GM19455 (cell line): ENCODE results near the gene TAF1D.
"Not testable (repeated sequence)": the region's sequence is repeated elsewhere in the genome, so short reads cannot be mapped to it uniquely, and the experiment has no call there.

Experiments
- ATAC-seq: cut with Tn5 transposase; IDR thresholded peaks from one replicate; pipeline ENCODE4 v1.9.1; 2021; ENCODE audit not compliant: unreplicated experiment

The TAF1D gene, protein sequence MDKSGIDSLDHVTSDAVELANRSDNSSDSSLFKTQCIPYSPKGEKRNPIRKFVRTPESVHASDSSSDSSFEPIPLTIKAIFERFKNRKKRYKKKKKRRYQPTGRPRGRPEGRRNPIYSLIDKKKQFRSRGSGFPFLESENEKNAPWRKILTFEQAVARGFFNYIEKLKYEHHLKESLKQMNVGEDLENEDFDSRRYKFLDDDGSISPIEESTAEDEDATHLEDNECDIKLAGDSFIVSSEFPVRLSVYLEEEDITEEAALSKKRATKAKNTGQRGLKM

DNA sequence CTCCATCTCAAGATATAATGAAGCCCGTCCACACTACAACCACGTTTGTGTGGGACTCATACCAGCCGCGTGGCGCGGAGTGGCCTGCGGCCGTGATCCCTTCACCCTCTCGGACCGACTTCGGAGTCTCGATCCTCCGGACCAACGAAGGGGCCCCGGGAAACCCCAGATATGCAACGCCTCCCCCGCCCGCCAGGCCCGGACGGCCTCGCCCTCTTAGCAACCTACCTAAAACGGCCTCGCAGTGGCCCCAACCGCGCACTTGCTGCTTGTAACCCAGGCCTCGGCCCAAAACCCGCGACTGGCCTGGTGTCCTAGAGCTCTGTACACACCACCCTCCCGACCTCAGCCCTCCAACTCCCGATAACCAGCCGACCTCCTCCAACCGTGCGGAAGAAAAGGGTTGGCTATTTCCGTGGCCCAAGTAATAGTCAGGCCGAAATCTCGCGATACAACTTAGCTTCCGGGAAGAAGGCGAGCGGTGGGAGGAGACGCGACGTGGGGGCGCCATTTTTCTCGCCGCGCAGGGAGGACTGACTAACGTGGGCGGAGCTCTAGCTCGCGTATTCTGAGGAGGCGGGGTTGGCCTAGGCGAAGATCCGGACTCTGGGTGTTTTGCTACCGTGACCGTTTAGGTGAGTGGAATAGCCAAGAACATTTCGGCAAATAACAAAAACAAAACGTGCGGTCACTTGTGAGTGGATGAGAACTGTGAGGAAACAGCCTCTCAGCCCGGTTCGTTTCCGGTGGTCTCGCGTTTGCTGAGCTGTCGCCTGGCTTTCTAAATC, at the start of gene TAF1D, which contains the start of gene C11orf54:
TSS of gene TAF1D (minus strand) at position 402 of the 788 bp plus-strand sequence. CDS start 2,191 bp downstream, outside the sequence.
TSS of gene C11orf54 (plus strand) at position 579 of the 788 bp plus-strand sequence. CDS start 5,722 bp downstream, outside the sequence.
- ATAC-seq, result peak; percentile 84

DNA sequence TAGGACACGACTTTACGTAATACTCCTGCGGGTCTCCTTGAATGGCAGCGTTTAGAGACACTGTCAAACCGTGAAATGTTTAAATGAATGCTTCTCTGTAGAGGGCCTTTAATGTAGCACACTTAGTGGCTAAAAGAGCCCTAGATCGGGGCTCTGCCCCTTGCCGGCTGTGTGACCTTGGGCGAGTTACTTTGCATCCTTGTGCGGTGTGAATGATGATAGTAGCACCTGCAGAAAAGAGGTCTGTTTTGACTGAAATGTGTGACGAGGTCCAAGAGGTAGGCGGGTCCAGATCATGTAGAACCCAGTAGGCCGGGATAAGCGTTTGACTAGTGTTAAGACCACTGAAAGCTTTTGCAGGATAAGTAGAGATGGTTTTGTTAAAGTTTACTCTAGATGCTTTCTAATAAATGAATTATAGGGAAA, 43.7 kb upstream of the TAF1D start:
- peak; percentile 38 for ATAC-seq

GRCh38 chr11:93784145-93784934, 43.0 kb upstream of the TAF1D start, which contains the start of gene MED17:
TSS of gene MED17 (plus strand) at chr11:93784282. CDS start at chr11:93784514, 232 bp downstream.
- ATAC-seq, result peak; percentile 97

DNA sequence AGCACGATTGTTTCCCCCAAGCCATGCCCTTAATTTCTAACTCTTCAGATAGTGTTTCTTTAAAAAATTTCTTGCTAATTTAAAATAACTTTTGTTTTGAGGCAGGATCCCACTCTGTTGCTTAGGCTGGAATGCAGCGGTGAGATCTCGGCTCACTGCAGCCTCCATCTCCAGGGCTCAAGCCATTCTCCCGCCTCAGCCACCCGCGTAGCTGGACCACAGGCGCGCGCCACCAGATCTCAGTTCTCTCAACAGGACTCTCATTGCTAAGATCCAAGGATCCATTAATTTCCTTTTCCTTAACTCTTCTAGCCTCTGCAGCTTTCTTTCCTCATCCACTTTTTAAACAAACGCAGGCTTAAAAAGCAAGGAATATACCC, 42.5 kb upstream of the TAF1D start:
- ATAC-seq, result peak; percentile 50

- no peak for ATAC-seq
Observed at GRCh38 chr11:93783362-93783761, 42.1 kb upstream of the TAF1D start.

DNA sequence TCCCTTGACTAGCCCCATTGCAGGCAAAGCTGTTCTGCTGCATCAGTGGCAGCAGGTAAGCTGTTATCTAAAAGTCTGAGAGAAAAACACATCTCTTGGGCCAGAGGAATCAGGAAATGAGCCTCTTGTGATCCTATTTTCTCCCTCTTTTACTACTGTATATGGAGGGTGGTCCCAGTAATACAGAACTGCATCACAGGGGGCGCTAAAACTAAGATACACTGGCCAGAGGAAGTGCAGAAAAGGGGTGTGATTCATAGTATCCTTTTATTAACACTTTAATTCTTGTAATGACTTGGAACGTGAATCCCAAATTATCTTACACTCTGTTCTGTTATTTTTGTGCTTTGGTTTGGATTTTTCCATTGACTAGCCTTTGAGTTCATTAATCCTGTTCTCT, 34.0 kb upstream of the TAF1D start:
- ATAC-seq, result no peak

- not testable (repeated sequence) for ATAC-seq
Observed at GRCh38 chr11:93774560-93774959, 33.3 kb upstream of the TAF1D start.

DNA sequence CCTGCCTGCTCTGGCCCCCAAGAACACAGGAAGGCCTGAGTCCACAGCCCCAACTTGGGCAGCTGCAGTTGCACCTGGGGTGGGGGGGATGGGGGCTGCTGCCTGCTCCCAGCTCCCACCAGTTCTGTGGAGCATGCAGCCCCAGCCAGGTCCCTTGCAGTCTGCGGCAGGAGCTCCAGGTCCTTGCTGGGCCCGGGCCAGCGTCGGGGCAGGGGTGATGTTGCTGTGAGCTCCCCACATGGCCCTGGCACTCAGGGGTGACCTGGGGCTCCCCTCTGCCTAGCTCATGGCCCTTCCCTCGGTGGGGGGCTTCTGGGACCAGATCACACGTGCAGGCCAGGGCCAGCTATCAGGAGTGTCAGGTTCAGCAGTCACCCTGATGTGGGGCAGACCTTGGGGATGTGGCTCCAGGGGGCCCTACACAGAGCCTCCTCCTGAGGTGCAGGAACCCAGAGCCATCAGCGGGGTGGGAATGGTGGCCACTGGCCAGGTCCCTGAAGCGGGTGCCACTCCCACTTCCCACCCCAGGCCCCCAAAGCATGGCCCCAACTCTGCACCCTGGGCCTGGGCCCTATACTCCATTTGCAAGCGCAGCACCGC, 32.4 kb upstream of the TAF1D start:
- no peak for ATAC-seq

- no peak for ATAC-seq
Observed at GRCh38 chr11:93773045-93773477, 31.8 kb upstream of the TAF1D start.

GRCh38 chr11:93772123-93772522, 30.8 kb upstream of the TAF1D start:
- ATAC-seq, result no peak

DNA sequence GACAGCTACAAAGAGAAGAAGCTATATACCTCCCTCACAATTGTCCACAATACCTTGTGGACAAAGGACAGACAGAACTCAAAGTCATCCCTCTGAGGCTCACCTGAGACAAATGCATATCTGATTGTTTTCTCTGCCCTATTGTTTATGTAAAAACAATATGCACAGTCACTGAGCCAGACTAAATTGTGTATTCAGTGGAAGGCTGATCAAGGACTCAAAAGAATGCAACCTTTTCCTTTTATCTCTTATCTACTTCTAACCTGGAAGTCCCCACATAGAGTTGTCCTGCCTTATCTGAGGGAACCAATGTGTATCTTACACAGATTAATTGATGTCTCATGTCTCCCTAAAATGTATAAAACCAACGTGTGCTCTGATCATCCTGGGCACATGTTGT, 28.9 kb upstream of the TAF1D start:
- ATAC-seq, result no peak

DNA sequence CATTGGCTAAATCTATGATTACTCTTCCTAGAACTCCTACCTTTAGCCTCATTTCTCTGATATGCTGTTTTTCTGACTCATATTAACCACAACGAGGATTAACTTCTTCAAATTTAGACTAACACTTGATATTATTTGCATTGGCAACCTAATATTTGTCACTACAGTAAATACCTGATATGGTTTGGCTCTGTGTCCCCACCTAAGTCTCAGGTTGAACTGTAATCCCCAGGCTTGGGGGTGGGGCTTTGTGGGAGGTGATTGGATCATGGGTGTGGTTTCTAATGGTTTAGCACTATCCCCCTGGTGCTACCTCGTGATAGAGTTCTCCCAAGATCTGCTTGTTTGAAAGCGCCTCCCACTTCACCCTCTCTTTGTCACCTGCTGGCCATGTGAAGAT, 25.7 kb upstream of the TAF1D start:
- no peak for ATAC-seq

DNA sequence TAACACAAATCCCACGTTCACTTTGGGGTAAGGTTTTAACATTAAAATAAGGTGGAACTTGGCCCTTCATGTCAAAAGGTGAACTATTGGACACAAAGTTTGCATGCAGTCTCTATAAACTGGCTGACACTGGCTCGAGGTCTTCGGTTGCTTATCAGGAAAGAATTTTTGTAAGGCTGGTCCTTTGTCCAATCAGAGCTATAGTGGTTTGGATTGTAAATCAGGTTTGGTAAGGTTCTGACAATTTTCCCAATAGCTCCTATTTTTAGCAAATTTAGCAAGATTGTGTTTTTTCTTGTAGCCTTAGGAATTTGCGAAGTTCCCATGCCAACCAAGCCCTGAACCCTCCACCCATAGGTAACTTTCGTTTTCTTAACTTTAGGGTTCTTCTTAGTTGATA, 25.2 kb upstream of the TAF1D start:
- no peak for ATAC-seq

- ATAC-seq, result no peak
Observed at GRCh38 chr11:93765551-93765950, 24.3 kb upstream of the TAF1D start.

- ATAC-seq, result no peak
Observed at GRCh38 chr11:93761910-93762309, 20.6 kb upstream of the TAF1D start.

GRCh38 chr11:93759123-93759522, 17.8 kb upstream of the TAF1D start:
- not testable (repeated sequence) for ATAC-seq

DNA sequence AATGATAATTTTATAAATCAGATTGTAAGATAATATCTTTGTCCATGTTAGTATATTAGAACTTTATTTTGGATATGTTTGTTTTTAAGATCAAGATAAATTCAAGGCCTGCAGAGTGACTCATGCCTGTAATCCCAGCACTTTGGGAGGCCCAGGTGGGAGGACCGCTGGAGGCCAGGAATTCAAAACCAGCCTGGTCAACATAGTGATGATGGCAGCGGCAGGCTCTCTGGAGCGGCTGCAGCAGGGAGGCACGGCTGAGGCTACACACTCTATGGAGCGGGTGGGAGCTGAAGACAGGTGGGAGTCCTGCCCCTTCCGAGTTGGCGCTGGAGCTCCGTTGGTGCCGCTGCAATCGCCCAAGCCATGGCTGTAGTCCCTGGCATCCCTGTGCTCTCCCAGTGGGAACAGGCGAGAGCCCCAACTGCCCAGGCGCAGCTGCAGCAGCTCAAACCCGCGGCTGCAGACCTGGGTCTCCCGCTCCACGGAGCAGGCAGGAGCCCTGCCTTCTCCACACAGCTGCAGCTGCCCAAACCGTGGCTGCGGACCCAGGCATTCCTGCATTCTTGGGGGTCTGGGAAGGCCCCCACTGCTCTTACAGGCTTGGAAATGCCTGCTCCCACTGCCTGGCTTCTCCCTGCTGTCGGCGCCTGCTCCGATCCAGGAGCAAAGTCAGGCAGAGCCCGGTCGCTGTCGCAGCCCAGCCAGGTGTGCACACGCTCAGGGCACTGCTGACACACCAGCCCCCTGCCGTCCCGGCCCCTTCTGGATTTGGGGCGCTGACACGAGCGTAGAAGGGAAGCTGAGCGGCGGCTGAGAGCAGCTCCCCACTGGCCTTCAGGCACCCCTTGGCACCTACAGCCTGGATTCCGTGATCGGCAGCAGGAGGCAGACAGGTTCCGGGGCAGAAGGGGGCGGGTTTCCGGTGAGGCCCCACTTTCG, 16.9 kb upstream of the TAF1D start:
- ATAC-seq, result no peak

GRCh38 chr11:93757301-93757700, 16.0 kb upstream of the TAF1D start:
- no peak for ATAC-seq

DNA sequence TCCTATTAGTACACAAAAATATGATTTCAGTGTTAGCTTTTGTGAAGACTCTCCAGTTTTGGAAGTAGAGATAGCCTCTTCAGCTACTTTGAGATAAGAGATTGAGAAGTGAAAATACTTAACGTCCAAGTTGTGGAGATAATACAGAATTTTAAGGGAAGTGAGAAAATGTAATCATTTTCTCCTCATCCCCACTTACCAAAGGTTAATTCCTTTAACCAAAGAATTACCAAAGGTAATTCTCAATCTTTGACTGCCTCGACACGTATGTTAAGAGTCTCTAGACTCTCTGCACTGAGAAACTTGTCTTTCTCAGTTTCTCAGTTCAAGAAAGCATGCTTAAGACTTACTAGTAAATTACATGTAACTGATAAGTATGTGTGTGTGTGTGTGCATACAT, 15.5 kb upstream of the TAF1D start:
- ATAC-seq, result no peak

DNA sequence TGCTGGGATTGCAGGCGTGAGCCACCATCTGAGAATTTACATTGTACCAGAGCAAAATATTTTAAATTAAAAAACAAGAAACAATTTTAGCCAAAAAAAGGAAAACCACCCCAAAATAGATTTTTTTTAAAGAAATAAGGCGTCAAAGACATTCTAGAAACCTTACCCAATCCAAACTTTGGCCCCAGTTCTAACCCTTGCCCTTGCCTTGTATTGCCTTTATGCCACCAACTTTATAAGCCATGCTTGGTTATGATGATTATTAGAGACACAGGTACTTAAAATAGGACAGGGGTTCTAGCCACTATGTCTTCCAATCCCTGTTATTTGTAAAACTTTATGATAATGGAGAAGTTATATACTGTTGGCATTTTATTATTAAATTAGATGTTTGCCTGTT, 11.9 kb upstream of the TAF1D start:
- no peak for ATAC-seq
